HG02884 (cell line): ENCODE results near the gene PIWIL4.
"Not testable (repeated sequence)": the region's sequence is repeated elsewhere in the genome, so short reads cannot be mapped to it uniquely, and the experiment has no call there.

ENCODE experiments used
- ATAC-seq: cut with Tn5 transposase; IDR thresholded peaks from one replicate; pipeline ENCODE4 v1.9.1; 2021; ENCODE audit warnings: mild to moderate bottlenecking, moderate library complexity; ENCODE audit not compliant: unreplicated experiment

The PIWIL4 gene

GRCh38 chr11:94546886-94547285 is 20.3 kb upstream of the PIWIL4 start:
- no peak for ATAC-seq

- no peak for ATAC-seq
Observed at GRCh38 chr11:94549146-94549545, 18.0 kb upstream of the PIWIL4 start.

- no peak for ATAC-seq
Observed at GRCh38 chr11:94550513-94550912, 16.7 kb upstream of the PIWIL4 start.

GRCh38 chr11:94553938-94554337 is 13.2 kb upstream of the PIWIL4 start:
- ATAC-seq = no peak

GRCh38 chr11:94555752-94556329 is 11.3 kb upstream of the PIWIL4 start:
- not testable (repeated sequence) for ATAC-seq

GRCh38 chr11:94557421-94557820 is 9.7 kb upstream of the PIWIL4 start:
- no peak for ATAC-seq

GRCh38 chr11:94557992-94558391 is 9.2 kb upstream of the PIWIL4 start:
- no peak for ATAC-seq

- ATAC-seq = no peak
Observed at GRCh38 chr11:94558468-94558867, 8.7 kb upstream of the PIWIL4 start.

- no peak for ATAC-seq
Observed at GRCh38 chr11:94558932-94559331, 8.2 kb upstream of the PIWIL4 start.

GRCh38 chr11:94559361-94559760 is 7.8 kb upstream of the PIWIL4 start:
- ATAC-seq = no peak

- no peak for ATAC-seq
Observed at GRCh38 chr11:94560834-94561233, 6.3 kb upstream of the PIWIL4 start.

GRCh38 chr11:94563176-94563847 is 3.9 kb upstream of the PIWIL4 start:
- no peak for ATAC-seq

GRCh38 chr11:94563848-94564467 is 3.2 kb upstream of the PIWIL4 start:
- no peak for ATAC-seq

GRCh38 chr11:94568200-94568599 is 1.0 kb downstream of the PIWIL4 start:
- ATAC-seq = no peak

- no peak for ATAC-seq
Observed at GRCh38 chr11:94568717-94569116, 1.5 kb downstream of the PIWIL4 start.

- ATAC-seq = not testable (repeated sequence)
Observed at GRCh38 chr11:94572975-94573374, 5.8 kb downstream of the PIWIL4 start.

- ATAC-seq = no peak
Observed at GRCh38 chr11:94574193-94574961, 7.2 kb downstream of the PIWIL4 start.

GRCh38 chr11:94576306-94576705 is 9.1 kb downstream of the PIWIL4 start:
- ATAC-seq = no peak

GRCh38 chr11:94577841-94578240 is 10.7 kb downstream of the PIWIL4 start:
- ATAC-seq = no peak

GRCh38 chr11:94581926-94582325 is 14.8 kb downstream of the PIWIL4 start:
- peak; percentile 63 for ATAC-seq

GRCh38 chr11:94583213-94583865 is 16.2 kb downstream of the PIWIL4 start:
- no peak for ATAC-seq
